GM13977 (cell line): ENCODE data around the gene HOXB13.

ENCODE experiments used
- DNase-seq: peaks from one replicate; pipeline ENCODE4 v3.0.0; 2012; ENCODE audit warnings: low spot score
- CTCF ChIP-seq: IDR thresholded peaks from 2 replicates; pipeline ENCODE4 v1.5.1; 2012; ENCODE audit warnings: mild to moderate bottlenecking, control low read depth; ENCODE audit not compliant: insufficient read depth; ENCODE audit errors: extremely low read depth, missing control alignments
- in situ Hi-C: fragments of 300-500 bp; cut with MboI; formaldehyde crosslinking; loops from one replicate; pipeline ENCODE4 v1.12.0; 2022; ENCODE audit warnings: low sequenced_read_pairs, low pct_unique_long_range_greater_than_20kb, mixed read lengths, inconsistent platforms; ENCODE audit not compliant: unreplicated experiment

The HOXB13 gene

GRCh38 chr17:48728232-48729231 is at the start of gene HOXB13:
Gene HOXB13, minus strand, starts transcription at chr17:48728750. Its CDS starts 157 bp downstream, at chr17:48728593.
- in situ Hi-C loops, result loop anchor here (10.0 kb wide), 1 partner anchor 114 kb away; the partner anchor contains the start of genes HOXB7 and HOXB8
- DNase-seq, result no peak

DNA sequence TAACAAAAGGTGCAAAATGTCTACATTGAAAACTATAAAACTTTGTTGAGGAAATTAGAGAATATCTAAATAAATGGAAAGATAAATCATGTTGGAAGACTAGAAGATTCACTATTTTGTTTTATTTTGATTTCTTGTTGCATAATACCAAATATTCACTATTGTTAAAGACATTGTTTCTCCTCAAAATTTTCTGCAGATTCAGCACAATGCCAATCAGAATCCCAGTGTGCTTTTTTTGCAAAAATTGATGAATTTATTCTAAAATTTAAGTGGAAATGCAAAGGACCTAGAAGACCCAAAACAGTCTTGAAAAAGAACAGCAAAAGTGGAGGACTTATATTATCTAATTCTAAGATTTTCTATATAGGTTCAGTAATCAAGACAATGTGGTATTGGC is 48.1 kb upstream of the HOXB13 start:
- in situ Hi-C loops, result no loop called here
- no peak for DNase-seq
- TF ChIP-seq CTCF, result no peak

More at GRCh38 chr17:48728232-48729231, at the start of gene HOXB13:
- TF ChIP-seq CTCF, result no peak

- DNase-seq, result no peak
- in situ Hi-C loops, result no loop called here
- TF ChIP-seq CTCF, result no peak
Measured at GRCh38 chr17:48773245-48773644, 44.7 kb upstream of the HOXB13 start.

- in situ Hi-C loops, result no loop called here
- no peak for DNase-seq
- TF ChIP-seq CTCF, result no peak
Measured at GRCh38 chr17:48770954-48771353, 42.4 kb upstream of the HOXB13 start.

DNA sequence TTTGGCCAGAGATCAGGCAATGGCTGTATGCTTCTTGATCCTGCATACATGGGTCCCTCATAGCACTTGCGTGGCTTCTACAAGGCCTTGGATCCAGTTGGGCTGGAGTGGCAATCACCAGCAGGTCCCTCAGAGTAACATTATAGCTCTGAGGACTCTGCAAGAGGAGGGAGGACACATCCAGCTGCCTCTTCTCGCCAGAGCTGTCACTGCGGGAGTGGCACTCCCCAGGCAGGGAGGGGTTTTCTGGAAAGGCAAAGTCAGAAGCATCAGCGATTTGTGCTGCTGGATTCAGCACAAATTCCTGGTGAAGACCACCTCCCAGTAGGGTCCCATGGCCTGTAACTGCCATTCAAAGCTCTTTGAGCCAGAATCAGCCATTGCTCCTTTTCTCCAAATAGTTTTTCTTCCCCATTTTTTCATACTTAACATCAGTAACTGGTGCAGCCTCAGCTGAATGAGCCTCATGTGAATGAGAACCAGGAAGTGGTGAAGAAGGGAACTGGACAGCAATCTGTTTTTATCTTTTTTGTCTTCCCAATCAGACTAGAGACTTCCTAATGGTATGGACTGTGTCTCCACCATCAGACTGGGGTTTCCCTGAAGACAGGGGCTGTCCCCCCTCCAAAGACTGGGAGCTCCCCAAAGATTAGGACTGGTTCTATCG is 40.6 kb upstream of the HOXB13 start:
- no peak for DNase-seq
- in situ Hi-C loops, result no loop called here
- no peak for TF ChIP-seq CTCF

- in situ Hi-C loops, result no loop called here
- no peak for DNase-seq
- TF ChIP-seq CTCF, result no peak
Measured at GRCh38 chr17:48767263-48767774, 38.8 kb upstream of the HOXB13 start.
